ENCODE data around the gene GDPD4. TPM values are rescaled to one million over a fixed set of nuclear protein-coding genes. Genes with fewer than 3 reads are reported as not detected.

GDPD4 gene
- polyA plus RNA-seq, 5 donors = 0.14 to 0.72 (median 0.59) TPM; not detected in 1

- DNase-seq = no peak
Measured at GRCh38 chr11:77299528-77299993, 1.9 kb downstream of the GDPD4 start.

- DNase-seq = no peak
Measured at GRCh38 chr11:77294040-77294439, 7.4 kb downstream of the GDPD4 start.

DNA sequence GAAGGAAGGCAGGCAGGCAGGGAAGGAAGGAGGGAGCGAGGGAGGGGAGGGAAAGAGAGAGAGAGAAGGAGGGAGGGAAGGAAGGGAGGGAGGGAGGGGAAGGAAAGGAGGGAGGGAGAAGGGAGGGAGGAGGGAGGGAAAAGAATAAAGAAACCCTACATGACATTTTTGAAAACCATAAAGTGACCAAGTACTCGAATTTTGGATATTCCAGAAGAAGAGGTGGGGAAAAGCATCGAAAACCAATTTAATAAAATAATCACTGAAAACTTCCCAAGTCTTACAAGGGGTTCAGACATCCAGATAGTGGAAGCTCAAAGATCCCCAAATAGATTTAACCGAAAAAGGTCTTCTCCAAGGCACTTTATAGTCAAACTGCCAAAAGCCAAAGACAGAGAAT lies 11.7 kb downstream of the GDPD4 start:
- DNase-seq = no peak

DNA sequence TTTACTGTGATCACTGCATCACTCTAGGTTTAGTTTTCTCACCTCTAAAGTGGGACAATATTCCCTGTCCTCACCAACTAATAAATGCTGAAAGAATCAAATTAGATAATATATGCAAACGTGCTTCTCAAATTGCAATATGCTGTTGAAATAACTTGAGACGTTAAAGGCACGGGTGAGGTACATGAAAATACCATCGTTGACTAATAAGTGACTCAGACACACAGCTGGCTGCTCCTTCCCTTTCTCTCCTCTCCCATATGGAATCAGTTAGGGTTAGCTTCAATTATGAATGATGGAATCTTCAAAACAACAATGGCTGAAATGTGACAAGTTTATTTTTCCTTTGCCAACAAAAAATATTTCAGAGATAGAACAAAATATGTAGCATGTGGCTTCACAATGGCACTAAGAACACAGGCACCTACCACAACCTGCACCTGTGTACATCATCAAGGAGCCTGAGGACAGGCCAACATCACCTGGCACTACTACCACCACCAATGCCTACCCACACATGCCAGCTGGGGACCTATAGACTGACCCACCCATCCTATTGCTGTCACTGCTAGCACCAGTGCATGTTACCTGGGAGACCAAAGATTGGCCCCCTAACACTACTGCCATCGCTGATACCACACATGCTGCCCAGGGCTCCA lies 13.7 kb downstream of the GDPD4 start:
- DNase-seq = no peak

DNA sequence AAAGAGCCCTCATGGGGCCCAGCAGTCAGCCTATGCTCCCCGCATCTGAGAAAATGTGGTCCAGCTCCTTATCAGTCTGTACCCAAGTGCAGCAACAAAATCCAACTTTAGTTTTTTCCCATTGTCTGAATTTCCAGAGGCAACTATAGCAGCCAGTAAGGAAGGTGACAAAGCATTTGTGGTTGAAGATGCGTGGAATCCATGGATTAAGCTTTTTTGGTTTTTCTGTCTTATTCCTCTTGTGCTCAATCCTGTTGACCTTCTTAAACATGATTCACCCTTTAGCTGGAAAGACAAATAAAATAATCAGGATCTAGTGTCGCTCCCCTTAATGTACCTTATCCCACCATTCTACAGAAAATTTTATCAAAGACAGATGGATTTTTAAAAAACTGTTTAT lies 14.3 kb downstream of the GDPD4 start:
- no peak for DNase-seq

DNA sequence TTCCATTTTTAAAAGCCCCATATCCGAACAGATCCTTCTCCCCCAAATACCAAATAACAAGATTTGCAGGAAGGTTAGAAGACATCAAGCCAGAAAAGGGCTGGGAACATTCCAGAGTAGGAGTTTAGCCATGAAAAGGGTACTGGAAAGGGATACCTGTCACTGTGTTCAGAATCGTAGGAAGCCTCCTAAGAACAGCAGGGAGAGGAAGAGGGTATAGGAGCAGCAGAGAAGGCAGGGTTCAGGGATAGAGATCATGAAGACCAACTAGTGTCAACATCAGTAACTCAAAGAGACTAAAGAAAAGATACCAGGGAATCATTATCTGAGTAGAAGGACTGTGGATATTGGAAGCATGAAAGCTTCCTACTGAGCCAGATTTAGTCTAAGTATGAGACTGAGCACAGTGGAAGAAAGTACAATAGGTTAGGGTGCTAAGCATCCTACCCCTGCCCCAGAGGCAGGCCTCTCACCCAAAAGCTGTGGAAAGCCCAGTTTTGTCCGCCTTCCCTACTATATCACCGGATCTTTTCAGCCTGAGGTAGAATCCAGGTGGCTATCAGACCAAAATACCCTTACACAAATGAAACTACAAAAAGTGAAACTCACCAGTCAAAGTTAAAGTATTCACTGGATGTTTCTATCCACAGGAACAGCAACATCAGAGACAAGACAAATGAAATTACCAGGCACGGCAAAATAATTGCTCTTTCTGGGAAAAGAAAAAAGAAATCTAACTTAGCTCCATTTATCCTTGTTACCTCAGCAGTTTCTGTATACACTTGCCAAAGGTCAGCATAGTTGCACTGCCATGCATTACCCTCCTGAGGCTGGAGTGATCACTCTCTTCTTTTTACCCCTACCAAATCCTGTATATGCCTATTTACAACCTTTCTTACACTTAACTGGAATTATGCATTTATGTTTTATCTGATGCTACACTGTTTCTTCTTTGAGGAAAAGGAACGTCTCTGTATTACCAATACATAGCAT lies 16.7 kb downstream of the GDPD4 start:
- DNase-seq = no peak

DNA sequence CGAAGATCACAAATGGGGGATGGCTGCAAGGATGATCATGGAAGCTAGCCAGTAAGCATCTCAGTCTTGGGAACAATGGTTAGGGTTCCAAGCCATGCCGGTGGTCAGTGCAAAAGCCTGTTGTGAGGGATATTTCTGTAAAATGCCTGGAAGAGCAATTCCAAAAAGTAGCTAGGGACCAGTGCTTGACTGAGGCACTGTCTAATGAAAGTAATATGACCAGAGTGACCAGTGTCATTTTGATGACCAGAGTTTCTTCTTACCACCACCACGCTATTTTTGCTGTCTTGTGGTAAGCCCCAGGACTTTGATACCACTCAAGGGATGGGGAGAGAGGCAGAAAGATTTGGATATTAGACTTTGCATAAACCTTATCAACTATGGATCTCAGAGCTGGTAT lies 18.4 kb downstream of the GDPD4 start:
- no peak for DNase-seq

- DNase-seq = no peak
Measured at GRCh38 chr11:77278595-77279506, 22.6 kb downstream of the GDPD4 start.

GRCh38 chr11:77276271-77276670 lies 25.2 kb downstream of the GDPD4 start:
- DNase-seq = no peak

DNA sequence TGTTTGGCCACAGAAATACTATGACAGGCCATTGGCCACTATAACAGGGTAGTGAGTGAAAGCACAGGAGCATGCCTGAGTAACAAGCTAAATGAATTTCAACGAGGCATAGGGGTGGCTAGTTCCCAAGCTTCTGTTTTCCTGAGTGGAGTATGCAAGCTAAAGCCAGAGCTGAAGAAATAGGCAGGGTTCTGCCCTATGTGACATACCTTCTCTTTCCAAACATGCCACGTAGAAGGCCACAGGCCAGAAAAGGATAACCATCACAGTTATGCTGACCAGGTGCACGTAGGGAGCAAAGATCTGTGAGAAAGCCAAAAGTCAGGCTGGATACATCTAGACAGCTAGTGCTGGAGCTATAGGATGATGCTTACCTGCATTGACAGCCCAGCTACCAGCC lies 30.6 kb downstream of the GDPD4 start:
- DNase-seq = no peak

- DNase-seq = no peak
Measured at GRCh38 chr11:77269484-77270123, 31.9 kb downstream of the GDPD4 start.

GRCh38 chr11:77267962-77268361 lies 33.5 kb downstream of the GDPD4 start:
- no peak for DNase-seq

GRCh38 chr11:77266766-77267165 lies 34.7 kb downstream of the GDPD4 start:
- no peak for DNase-seq

- DNase-seq = no peak
Measured at GRCh38 chr11:77262803-77263202, 38.7 kb downstream of the GDPD4 start.

DNA sequence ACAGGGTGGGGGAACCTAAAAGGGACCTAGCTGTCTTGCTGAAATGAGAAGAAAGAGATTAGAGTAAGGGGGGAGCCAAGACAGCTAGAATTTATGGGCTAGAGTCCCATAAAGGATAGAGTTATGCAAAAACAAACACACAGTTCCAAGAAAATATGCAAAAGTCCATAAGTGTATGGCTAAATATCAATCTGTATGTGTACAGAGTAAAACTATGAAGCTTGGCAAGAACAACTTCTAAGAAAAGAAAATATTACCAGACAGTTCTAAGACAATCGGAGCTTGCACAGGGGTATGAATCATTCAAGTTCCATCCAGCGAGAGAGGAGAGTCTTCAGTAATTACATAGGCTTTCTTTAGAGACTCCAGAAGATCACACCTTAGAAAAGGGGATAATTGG lies 41.8 kb downstream of the GDPD4 start:
- no peak for DNase-seq

- no peak for DNase-seq
Measured at GRCh38 chr11:77253690-77254089, 47.8 kb downstream of the GDPD4 start.

DNA sequence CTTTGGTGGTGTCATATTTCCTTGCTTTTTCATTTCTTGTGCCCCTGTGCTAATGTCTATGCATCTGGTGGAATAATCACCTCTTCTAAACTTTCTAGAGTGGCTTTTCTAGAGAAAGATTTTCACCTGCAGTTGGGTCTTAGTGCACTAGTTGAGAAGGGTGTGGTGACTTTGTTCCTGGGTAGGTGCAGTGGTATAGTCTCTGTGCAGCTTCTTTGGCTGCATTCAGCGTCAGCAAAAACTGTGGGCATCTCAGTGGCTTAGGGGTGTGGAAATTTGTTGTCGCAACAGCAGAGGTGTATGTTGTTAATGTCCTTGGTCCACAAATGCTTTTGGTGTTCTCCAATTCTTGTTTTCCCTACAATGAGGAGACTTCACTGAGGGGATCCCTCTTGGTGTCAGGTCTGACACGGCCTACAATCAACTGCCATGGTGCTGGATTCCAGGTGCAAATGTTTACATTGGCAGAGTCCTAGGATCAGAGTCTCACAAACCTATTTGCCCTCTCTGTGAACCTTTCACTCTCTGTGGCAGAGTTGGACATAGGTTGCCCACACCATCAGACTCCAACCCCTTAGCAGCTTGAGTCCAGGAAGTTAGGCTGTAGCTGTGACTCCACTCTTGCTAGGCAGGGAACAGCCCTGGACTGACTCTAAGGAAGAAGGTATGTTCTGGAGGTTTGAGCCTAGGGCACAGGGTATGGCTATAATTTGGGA lies 48.8 kb downstream of the GDPD4 start:
- no peak for DNase-seq

GRCh38 chr11:77250881-77251640 lies 50.4 kb downstream of the GDPD4 start:
- no peak for DNase-seq

GRCh38 chr11:77249427-77249826 lies 52.1 kb downstream of the GDPD4 start:
- DNase-seq = no peak

Measured in right lung (tissue), 5 donors.